ENCODE results near the gene C14orf180.

The C14orf180 gene

DNA sequence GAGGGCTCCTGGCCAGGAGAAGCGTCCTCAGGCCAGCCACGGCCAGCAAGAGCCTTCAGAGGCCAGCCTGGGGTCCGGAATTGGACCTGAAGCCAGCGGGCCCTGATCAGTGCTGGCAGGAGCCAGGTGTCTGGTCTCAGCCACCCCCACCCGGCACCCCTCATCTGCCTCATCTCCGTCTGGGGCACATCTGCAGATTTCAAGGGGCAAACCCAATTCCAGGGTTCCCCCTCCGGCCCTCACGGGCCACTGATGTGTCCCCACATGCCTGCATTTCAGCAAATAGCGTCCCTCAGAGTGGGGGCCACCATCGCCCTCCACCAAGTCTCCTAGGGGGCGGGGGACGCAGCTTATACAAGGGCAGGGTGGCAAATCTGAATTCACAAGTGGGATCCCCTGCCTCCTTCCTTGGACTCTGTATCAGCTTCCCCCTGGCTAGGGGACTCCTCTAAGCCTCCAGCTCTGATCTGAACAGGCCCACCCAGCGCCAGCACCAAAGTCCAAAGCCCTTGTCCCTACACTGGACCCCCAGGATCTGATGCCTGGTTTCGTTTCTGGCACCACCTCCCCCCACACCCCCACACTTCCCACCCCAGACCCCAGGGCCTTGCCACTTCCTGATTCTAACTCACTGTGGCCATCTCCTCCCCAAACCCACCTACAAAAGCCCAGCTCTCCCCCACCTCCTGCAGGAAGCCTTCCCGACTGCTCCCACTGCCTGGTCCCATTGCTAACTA, 14.9 kb downstream of the C14orf180 start:
- no peak for DNase-seq

GRCh38 chr14:104595116-104595675, 15.6 kb downstream of the C14orf180 start:
- DNase-seq: no peak

GRCh38 chr14:104595911-104596450, 16.4 kb downstream of the C14orf180 start:
- DNase-seq: no peak

- DNase-seq: no peak
Observed at GRCh38 chr14:104596451-104596918, 16.9 kb downstream of the C14orf180 start.

DNA sequence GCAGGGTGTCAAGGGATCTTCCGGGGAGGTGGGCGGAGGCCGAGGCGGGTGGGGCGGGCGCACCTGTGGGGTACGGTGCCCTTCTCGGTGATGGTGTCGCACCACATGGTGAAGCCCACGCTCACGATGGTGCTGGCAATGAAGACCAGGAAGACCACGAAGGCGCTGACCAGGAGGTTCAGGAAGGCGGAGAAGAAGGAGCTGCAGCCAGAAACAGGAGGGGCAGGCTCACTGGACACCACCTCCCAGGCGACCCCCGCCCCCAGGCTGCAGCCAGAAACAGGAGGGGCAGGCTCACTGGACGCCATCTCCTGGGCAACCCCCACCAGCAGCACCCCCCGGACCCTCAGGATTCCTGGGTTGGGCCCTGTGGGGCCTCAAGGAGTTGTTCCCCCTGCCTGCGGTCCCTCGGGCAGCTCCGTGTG, 17.4 kb downstream of the C14orf180 start:
- DNase-seq: no peak

DNA sequence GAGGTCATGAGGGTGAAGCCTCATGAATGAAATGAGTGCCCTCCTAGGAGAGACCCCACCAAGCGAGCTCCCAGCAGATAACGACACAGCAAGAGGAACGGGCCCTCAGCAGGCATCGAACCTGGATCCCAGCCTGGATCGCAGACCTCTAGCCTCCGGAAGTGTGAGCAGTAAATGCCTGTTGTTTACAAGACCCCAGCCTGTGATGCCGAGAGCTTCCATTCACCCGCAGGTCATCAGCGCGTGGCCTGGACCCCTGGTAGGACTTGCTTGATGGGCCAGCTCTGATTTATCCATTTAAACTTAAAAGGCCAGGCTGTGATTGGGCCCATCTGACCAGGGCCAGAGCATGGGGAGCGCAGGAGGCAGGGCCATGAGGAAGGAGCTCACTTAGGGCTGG, 18.0 kb downstream of the C14orf180 start:
- no peak for DNase-seq

- no peak for DNase-seq
Observed at GRCh38 chr14:104598039-104598909, 18.7 kb downstream of the C14orf180 start.

DNA sequence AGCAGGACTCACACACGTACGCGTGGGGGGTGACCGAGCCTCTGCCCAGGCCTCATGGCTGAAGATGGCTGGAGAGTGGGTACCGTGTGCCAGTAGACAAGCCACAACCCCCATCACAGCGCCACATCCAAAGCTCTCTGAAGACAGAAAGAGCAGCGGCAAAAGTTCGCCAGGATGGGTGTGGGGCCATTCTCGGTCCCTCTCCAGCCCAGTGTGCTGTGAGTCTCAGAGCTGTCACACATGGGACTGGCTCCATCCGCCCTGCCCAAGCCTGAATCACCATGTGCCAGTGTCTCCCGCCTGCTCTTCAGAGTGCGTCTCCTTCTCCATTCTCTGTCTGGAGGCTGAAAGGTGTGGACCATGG, 19.3 kb downstream of the C14orf180 start:
- DNase-seq: no peak

GRCh38 chr14:104599446-104599845, 19.9 kb downstream of the C14orf180 start:
- DNase-seq: no peak

DNA sequence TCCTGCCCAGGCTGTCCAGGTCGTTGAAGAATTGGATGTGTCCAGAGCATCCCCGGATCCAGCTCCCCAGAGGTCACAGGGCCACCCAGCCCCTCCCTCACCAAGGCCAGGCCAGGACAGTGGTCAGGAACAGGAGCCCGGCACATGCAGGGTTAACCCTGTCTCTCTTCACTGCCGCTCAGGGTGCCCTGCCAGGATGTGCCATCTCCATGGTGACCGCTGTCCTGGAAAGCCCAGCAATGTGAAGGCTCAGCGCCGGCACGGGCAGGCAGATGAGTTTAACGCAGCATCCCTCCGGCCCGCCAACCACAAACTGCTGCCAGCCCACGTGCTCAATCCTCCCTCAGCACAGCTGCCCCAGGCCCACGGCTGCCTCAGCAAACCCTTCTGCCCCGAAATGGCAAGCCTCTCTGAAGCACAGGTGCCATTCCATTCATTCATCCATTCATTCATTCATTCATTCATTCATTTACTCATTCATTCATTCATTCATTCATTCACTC, 20.6 kb downstream of the C14orf180 start:
- DNase-seq: no peak

DNA sequence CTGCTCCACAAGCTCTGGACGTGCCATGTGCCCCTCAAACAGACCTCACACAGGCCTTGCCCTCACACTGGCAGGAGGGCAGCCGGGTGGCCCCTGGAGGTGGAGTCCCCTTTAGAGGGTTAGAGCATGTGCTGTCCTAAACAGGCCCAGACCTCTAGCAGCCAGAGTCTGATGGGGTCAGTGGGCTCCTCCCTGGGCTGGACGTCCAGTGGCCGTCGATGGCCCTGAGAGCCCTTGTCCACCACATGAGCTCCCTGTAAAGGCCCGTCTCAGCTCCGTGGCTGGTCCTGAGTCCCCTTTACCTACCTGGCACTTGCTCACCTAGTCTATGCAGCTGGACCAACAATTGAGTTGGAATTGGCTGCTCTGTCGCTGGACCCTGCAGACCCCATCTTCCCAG, 21.2 kb downstream of the C14orf180 start:
- no peak for DNase-seq

GRCh38 chr14:104601786-104602185, 22.2 kb downstream of the C14orf180 start:
- DNase-seq: no peak

- no peak for DNase-seq
Observed at GRCh38 chr14:104602315-104602932, 22.9 kb downstream of the C14orf180 start.

- DNase-seq: no peak
Observed at GRCh38 chr14:104602933-104603325, 23.4 kb downstream of the C14orf180 start.

DNA sequence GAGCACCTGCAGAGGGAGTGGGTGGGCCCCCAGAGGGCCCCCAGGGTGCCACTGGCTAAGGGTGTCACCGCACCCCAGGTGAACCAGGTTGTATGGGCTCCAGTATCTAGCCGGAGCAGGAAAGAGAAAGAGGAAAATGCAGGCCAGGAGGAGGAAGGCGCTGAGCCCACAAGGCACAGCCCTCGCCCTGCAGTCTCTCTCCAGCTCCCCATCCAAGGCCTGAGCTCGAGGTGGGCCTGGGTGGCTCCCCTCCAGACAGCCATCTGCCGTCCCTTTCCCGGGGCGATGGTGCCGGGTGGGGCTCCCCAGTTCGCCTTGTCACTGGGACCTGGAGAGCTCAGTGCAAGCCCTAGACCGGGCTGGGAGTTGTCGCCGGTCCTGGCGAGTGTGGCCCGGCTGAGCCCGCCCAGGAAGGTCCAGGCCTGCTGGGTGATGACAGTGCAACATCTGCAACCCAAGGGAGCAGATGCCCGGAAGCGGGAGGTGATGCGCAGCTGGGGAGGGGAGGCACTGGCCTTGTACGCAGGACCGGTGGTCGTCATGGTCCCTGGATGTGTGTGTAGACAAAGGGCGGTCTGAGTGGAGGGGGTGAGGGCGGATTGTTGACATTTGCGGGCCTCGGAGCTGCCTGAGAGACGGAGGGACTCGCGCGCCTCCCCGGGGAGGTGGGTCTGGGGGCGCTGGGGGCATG, 24.3 kb downstream of the C14orf180 start:
- DNase-seq: no peak

- no peak for DNase-seq
Observed at GRCh38 chr14:104604458-104605449, 25.2 kb downstream of the C14orf180 start, which contains the start of gene TMEM179. TMEM179 (minus strand) TSS chr14:104604772; CDS start chr14:104604741, 31 bp downstream.

DNA sequence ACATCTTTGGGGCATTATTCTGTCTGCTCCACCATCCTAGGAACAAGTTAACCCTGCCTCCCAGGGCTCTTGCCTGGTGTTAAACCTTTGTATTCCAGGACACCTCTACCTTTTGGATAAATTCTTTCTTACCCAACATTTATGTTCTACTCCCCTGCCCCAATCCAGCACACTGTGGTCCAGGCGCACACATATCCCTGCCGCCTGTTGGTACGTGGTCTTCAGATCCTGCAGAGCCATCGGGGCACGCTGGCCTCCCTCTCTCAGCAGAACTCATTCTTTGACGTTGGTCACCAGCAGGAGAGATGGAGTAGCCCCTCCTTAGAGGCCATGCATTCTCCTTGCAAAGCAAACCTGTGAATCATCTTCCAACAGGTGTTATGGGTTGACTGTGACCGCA, 30.1 kb downstream of the C14orf180 start:
- DNase-seq: peak; percentile 30

DNA sequence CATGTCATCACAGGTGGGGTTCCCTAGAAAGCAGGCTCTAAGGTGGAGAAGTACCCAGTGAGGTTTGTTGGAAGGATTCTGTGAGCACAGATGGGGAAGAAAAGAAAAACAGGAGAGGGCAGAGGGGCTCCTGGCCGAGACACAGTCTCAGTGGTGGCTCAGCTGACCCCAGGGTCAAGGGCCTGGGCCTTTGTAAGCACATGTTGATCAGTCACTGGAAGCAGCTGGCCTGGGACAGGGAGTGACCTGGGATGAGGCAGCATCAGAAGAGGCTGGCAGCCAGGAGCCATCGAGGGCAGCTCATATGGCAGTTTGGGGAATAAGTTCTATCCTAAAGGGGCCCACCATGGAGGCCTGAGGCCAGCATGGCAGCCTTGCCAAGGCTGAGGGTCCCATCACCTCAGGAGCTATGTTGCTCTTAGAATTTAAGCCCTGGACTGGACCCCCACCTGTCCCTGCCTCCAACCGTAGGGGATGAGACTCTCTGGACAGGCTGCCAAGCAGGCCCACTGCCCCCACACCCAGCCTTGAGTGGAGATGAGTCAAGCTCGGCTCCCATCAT, 31.3 kb downstream of the C14orf180 start:
- peak; percentile 24 for DNase-seq

DNA sequence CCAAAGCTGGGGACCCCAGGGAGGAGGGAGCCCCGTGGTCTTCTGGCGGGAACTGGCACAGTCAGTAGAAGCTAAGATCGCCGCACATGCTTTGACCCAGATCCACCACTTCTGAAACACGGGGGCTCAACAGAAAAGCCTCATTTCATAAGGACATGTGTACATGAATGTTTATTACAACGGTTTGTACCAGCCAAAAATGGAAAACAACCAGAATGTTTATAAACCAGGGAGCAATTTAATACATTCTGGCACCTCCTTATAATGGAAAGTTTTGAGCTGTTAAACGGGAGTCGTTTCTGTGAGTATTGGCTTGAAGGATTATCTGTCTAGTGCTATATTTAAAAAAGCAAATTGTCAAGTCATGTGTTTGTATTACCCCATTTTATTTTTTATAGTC, 32.3 kb downstream of the C14orf180 start:
- no peak for DNase-seq

- no peak for DNase-seq
Observed at GRCh38 chr14:104614126-104614812, 34.7 kb downstream of the C14orf180 start.

All from activated CD8-positive, alpha-beta memory T cell treated with anti-CD3 and anti-CD28 coated beads for 24 hours (primary cell).